GF-D8 (cell line): ENCODE measurements around the gene SETD1B.

ENCODE experiments used
- DNase-seq: peaks from one replicate; lab custom pipeline; 2025; lab: John Stamatoyannopoulos, UW

The SETD1B gene

GRCh38 chr12:121807642-121808347 lies 4.0 kb downstream of the SETD1B start:
- DNase-seq = no peak

GRCh38 chr12:121808623-121809022 lies 4.8 kb downstream of the SETD1B start:
- no peak for DNase-seq

GRCh38 chr12:121809712-121810116 lies 5.9 kb downstream of the SETD1B start:
- DNase-seq = no peak

GRCh38 chr12:121810234-121810817 lies 6.5 kb downstream of the SETD1B start:
- DNase-seq = no peak

GRCh38 chr12:121810833-121811433 lies 7.1 kb downstream of the SETD1B start:
- DNase-seq = no peak

- DNase-seq = peak; percentile 71
Observed at GRCh38 chr12:121811434-121812319, 7.9 kb downstream of the SETD1B start.

- DNase-seq = no peak
Observed at GRCh38 chr12:121812320-121812871, 8.6 kb downstream of the SETD1B start.

GRCh38 chr12:121812921-121813896 lies 9.4 kb downstream of the SETD1B start:
- no peak for DNase-seq

GRCh38 chr12:121813951-121814350 lies 10.1 kb downstream of the SETD1B start:
- DNase-seq = no peak

- DNase-seq = no peak
Observed at GRCh38 chr12:121814429-121815119, 10.8 kb downstream of the SETD1B start.

- no peak for DNase-seq
Observed at GRCh38 chr12:121815263-121815662, 11.5 kb downstream of the SETD1B start.

- DNase-seq = no peak
Observed at GRCh38 chr12:121816925-121817647, 13.3 kb downstream of the SETD1B start.

- DNase-seq = no peak
Observed at GRCh38 chr12:121817648-121818043, 13.8 kb downstream of the SETD1B start.

- DNase-seq = no peak
Observed at GRCh38 chr12:121819212-121819949, 15.6 kb downstream of the SETD1B start.

GRCh38 chr12:121820056-121820455 lies 16.2 kb downstream of the SETD1B start:
- no peak for DNase-seq

- no peak for DNase-seq
Observed at GRCh38 chr12:121822393-121823100, 18.7 kb downstream of the SETD1B start.

- no peak for DNase-seq
Observed at GRCh38 chr12:121823101-121823726, 19.4 kb downstream of the SETD1B start.

- DNase-seq = no peak
Observed at GRCh38 chr12:121823727-121824115, 19.9 kb downstream of the SETD1B start.
